Measurements from ENCODE around the gene BMP10. TPM values are rescaled to one million over a fixed set of nuclear protein-coding genes. Genes with fewer than 3 reads are reported as not detected.

BMP10 gene
- total RNA-seq, 4 donors from 2014 or later, result not detected

DNA sequence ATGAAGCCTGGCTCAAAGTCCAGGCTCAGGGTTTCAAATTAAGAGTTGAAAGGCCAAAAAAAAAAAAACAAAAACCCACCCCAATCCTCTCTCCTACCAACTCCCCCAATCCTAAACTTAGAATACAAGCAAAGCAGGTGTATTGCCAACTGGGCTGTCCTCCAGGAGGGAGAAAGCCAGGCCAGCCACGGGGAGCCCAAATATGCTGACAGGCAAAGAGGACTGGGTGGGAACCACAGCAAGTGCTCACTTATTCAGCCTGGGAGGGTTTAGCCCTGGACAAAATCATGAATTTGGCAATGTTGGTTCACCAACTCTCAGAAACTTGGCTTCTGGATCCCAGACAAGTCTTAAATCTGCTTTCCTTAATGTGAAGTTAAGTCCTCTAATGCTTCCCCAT lies 45.0 kb upstream of the BMP10 start:
- intact Hi-C loops (cut with DNase I), result no loop called here
- no peak for TF ChIP-seq EP300 (IDR thresholded peaks at IDR 0.05)
- TF ChIP-seq POLR2AphosphoS5 (IDR thresholded peaks at IDR 0.05), result no peak
- TF ChIP-seq, protein P1, sequence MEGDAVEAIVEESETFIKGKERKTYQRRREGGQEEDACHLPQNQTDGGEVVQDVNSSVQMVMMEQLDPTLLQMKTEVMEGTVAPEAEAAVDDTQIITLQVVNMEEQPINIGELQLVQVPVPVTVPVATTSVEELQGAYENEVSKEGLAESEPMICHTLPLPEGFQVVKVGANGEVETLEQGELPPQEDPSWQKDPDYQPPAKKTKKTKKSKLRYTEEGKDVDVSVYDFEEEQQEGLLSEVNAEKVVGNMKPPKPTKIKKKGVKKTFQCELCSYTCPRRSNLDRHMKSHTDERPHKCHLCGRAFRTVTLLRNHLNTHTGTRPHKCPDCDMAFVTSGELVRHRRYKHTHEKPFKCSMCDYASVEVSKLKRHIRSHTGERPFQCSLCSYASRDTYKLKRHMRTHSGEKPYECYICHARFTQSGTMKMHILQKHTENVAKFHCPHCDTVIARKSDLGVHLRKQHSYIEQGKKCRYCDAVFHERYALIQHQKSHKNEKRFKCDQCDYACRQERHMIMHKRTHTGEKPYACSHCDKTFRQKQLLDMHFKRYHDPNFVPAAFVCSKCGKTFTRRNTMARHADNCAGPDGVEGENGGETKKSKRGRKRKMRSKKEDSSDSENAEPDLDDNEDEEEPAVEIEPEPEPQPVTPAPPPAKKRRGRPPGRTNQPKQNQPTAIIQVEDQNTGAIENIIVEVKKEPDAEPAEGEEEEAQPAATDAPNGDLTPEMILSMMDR (IDR thresholded peaks at IDR 0.05), result no peak
- no peak for TF ChIP-seq POLR2A (IDR thresholded peaks at IDR 0.05; ENCODE audit: low read depth)
- no peak for DNase-seq (ENCODE audit: extremely low spot score)
- 50% methylated on average over 1 of the region's 1 CpG for WGBS
- Histone ChIP-seq H3K27me3 (no peaks in the 10 kb centered on the region), H3K27ac (replicated peaks in 1 of 4) (no peak overlapping the region), H3K36me3 (no peaks in the 10 kb centered on the region), H3K4me1 (peaks cover 0 to 7% (median 3%) of the 10 kb centered on the region in 4 donors), H3K9me3 (no peaks in the 10 kb centered on the region), H3K4me3 (no peak overlapping the region)

DNA sequence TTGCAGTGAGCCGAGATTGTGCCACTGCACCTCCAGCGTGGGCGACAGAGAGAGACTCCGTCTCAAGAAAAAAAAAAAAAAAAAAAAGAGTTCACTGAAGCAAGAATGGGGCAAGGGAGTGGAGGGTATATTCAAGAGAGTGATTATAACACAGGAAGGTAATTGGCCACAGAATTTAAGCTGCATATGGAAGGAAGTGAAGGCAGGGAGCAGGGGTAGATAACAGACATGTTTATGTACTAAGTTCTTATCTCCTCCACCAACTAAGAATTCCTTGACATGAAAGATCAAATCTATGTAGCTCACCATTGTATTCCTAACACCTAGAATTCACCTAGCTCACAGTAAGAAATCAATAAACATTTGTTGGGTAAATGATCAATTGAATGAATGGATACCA lies 44.2 kb upstream of the BMP10 start:
- Histone ChIP-seq H3K27ac (replicated peaks in 1 of 4) (no peak overlapping the region), H3K36me3 (no peaks in the 10 kb centered on the region), H3K4me1 (peaks cover 0 to 7% (median 3%) of the 10 kb centered on the region in 4 donors), H3K4me3 (no peak overlapping the region), H3K9me3 (no peaks in the 10 kb centered on the region), H3K27me3 (no peaks in the 10 kb centered on the region)
- TF ChIP-seq, protein P1 (IDR thresholded peaks at IDR 0.05), result no peak
- TF ChIP-seq EP300 (IDR thresholded peaks at IDR 0.05), result no peak
- no peak for TF ChIP-seq POLR2AphosphoS5 (IDR thresholded peaks at IDR 0.05)
- TF ChIP-seq POLR2A (IDR thresholded peaks at IDR 0.05; ENCODE audit: low read depth), result no peak
- WGBS, result 84% methylated on average over 4 of the region's 4 CpGs
- intact Hi-C loops (cut with DNase I), result no loop called here
- no peak for DNase-seq (ENCODE audit: extremely low spot score)

DNA sequence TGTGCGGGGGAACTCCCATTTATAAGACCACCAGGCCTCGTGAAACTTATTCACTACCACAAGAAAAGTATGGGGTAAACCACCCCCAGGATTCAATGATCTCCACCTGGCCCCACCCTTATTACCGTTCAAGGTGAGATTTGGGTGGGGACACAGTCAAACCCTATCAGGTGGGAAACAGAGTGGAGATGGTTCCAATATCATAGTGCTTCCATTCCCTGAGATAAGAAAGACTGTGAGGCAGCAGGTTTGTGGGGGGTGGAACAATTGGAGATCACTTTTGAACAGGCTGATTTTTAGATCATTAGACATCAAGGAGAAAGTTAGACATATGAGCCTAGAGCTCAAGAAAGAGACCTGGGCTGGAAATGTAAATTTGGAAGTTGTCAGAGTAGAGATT lies 42.2 kb upstream of the BMP10 start:
- Histone ChIP-seq H3K4me1 (peaks cover 7 to 20% (median 12%) of the 10 kb centered on the region in 4 donors), H3K9me3 (no peaks in the 10 kb centered on the region), H3K27me3 (no peaks in the 10 kb centered on the region), H3K36me3 (no peaks in the 10 kb centered on the region), H3K4me3 (no peak overlapping the region), H3K27ac (replicated peaks in 1 of 4) (no peak overlapping the region)
- no peak for DNase-seq (ENCODE audit: extremely low spot score)
- WGBS, result 96% methylated on average over 3 of the region's 3 CpGs
- no peak for TF ChIP-seq POLR2AphosphoS5 (IDR thresholded peaks at IDR 0.05)
- TF ChIP-seq, protein P1 (IDR thresholded peaks at IDR 0.05), result no peak
- no peak for TF ChIP-seq POLR2A (IDR thresholded peaks at IDR 0.05; ENCODE audit: low read depth)
- TF ChIP-seq EP300 (IDR thresholded peaks at IDR 0.05), result no peak
- intact Hi-C loops (cut with DNase I), result no loop called here

DNA sequence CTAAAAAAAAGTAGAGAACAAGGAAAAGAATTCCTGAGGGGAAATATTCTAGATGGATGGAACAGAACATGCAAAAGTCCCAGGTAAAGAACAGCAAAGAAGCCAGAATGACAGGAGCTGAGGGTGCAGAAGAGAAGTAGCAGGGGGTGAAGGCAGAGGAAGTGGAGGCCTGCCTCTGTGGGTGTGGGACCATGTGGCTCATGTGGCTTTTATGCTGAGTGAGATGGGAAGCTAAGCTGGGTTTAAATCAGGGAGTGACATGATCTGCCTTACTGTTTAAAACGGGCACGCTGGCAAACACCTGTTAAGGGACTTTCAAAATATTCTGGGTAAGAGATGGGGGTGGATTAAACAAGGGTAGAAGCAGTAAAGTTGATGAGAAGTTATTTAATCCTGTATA lies 41.5 kb upstream of the BMP10 start:
- Histone ChIP-seq H3K4me1 (peaks cover 9 to 24% (median 18%) of the 10 kb centered on the region in 4 donors), H3K9me3 (no peaks in the 10 kb centered on the region), H3K4me3 (no peak overlapping the region), H3K36me3 (no peaks in the 10 kb centered on the region), H3K27ac (replicated peaks in 1 of 4) (no peak overlapping the region), H3K27me3 (no peaks in the 10 kb centered on the region)
- TF ChIP-seq POLR2AphosphoS5 (IDR thresholded peaks at IDR 0.05), result no peak
- no peak for TF ChIP-seq POLR2A (IDR thresholded peaks at IDR 0.05; ENCODE audit: low read depth)
- TF ChIP-seq, protein P1 (IDR thresholded peaks at IDR 0.05), result no peak
- TF ChIP-seq EP300 (IDR thresholded peaks at IDR 0.05), result no peak
- intact Hi-C loops (cut with DNase I), result no loop called here
- no peak for DNase-seq (ENCODE audit: extremely low spot score)
- 41% methylated on average over 2 of the region's 2 CpGs for WGBS

DNA sequence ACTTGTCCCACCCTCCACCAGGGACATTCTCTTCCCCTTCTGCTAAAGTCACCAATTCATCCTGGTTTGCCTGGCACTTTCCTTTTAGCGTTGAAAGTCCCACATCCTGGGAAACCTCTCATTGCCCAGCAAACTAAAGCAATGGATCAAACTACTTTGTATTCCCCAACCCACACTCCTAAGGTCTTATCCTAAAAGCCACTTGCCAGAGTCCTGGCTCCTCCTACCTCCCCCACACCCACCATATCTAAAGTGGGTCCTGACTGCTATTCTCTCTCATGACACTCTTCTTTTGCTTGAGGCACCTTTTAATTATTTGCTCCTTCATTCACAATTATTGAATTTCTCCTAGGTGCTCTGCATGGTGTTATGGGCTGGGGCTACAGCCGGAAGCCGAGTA lies 40.9 kb upstream of the BMP10 start:
- DNase-seq (ENCODE audit: extremely low spot score), result no peak

More for the DNA sequence above, 40.9 kb upstream of the BMP10 start:
- Histone ChIP-seq H3K9me3 (no peaks in the 10 kb centered on the region), H3K27ac (replicated peaks in 1 of 4) (no peak overlapping the region), H3K27me3 (no peaks in the 10 kb centered on the region), H3K4me3 (no peak overlapping the region), H3K4me1 (peaks cover 9 to 24% (median 18%) of the 10 kb centered on the region in 4 donors), H3K36me3 (no peaks in the 10 kb centered on the region)
- WGBS, result 86% methylated on average over 3 of the region's 3 CpGs
- intact Hi-C loops (cut with DNase I), result no loop called here
- no peak for TF ChIP-seq POLR2A (IDR thresholded peaks at IDR 0.05; ENCODE audit: low read depth)

All from esophagus muscularis mucosa (tissue), 4 donors.